ENCODE measurements around the gene TMEM273.

The TMEM273 gene

DNA sequence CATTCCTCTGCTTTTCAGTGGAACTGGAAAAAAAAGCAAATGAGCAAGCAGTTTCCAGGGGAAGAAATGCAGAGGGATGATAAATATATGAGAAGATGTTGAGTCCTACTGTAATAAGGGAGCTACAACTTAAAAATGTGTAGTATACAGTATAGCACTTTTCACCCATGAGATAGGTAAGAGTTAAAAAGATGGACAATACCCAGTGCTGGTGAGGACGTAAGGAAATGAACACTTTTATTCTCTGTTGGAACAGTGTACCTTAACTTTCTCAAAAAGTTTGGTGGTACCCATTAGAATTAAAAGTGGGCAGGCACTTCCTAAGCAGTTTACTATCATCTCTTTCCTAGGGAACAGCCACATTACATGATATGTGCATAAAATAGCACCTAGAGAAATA, 51.7 kb downstream of the TMEM273 start:
- H3K36me3 ChIP-seq (replicated peaks; ENCODE audit: low read depth, low read length) = no peaks in the 10 kb centered on the region

DNA sequence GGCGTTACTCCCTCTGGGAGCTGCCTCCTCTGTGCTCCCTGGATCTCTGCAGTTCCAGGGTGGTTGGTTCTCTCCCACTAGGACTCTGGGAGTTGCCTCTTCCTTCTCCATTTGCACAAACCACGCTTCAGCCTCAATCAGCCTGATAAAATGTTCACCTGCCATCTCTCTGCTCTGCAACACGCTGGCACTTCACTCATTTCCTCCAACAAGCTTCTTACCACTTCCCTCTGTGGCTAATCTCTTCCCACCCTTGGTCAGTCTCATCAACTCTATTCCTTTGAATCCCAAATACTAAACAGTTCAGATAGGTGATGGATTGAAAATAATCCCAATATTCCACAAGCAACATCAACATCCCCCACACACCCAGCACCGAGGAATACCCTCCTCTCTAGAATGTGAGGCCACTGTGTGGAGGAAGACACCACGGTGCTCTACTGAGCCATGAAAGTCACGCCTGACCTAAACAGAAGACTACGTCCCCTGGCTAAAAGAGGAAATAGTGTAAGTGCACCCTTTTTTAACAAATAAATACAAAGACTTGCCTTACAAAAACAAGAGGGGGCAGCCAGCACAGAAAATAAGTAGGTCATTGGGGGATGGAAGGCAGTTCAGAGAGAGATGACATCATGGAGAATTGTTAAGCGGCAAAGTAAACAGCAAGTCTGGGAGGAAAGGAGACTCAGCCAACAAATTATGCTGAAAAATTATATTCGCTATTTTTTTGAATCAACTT, 52.4 kb downstream of the TMEM273 start:
- Histone ChIP-seq H2AFZ (ENCODE audit: low read depth, low read length) (no peak overlapping the region), H3K4me2 (ENCODE audit: low read length) (no peak overlapping the region), H3K4me3 (ENCODE audit: low read length) (no peak overlapping the region), H3K9ac (ENCODE audit: low read length) (no peak overlapping the region), H4K20me1 (ENCODE audit: insufficient read depth, low read length) (no peaks in the 10 kb centered on the region), H3K27me3 (ENCODE audit: low read depth, low read length) (no peaks in the 10 kb centered on the region), H3K27ac (ENCODE audit: low read length) (no peak overlapping the region), H3K4me1 (ENCODE audit: low read length) (peaks cover 8% of the 10 kb centered on the region), H3K9me3 (ENCODE audit: insufficient read depth, low read length) (no peaks in the 10 kb centered on the region), H3K36me3 (replicated peaks; ENCODE audit: low read depth, low read length) (no peaks in the 10 kb centered on the region), H3K79me2 (ENCODE audit: low read length) (no peaks in the 10 kb centered on the region)
- TF ChIP-seq, protein P1, sequence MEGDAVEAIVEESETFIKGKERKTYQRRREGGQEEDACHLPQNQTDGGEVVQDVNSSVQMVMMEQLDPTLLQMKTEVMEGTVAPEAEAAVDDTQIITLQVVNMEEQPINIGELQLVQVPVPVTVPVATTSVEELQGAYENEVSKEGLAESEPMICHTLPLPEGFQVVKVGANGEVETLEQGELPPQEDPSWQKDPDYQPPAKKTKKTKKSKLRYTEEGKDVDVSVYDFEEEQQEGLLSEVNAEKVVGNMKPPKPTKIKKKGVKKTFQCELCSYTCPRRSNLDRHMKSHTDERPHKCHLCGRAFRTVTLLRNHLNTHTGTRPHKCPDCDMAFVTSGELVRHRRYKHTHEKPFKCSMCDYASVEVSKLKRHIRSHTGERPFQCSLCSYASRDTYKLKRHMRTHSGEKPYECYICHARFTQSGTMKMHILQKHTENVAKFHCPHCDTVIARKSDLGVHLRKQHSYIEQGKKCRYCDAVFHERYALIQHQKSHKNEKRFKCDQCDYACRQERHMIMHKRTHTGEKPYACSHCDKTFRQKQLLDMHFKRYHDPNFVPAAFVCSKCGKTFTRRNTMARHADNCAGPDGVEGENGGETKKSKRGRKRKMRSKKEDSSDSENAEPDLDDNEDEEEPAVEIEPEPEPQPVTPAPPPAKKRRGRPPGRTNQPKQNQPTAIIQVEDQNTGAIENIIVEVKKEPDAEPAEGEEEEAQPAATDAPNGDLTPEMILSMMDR (IDR thresholded peaks at IDR 0.05; ENCODE audit: low read depth, low read length) = no peak
- TF ChIP-seq EZH2phosphoT487 (IDR thresholded peaks at IDR 0.05; ENCODE audit: low read depth) = no peak

More for the DNA sequence above, 51.7 kb downstream of the TMEM273 start:
- no peak overlapping the region for H3K9ac ChIP-seq (ENCODE audit: low read length)
- H4K20me1 ChIP-seq (ENCODE audit: insufficient read depth, low read length) = no peaks in the 10 kb centered on the region
- no peaks in the 10 kb centered on the region for H3K79me2 ChIP-seq (ENCODE audit: low read length)
- H2AFZ ChIP-seq (ENCODE audit: low read depth, low read length) = no peak overlapping the region
- no peak overlapping the region for H3K4me3 ChIP-seq (ENCODE audit: low read length)
- no peak overlapping the region for H3K27ac ChIP-seq (ENCODE audit: low read length)
- peaks cover 8% of the 10 kb centered on the region for H3K4me1 ChIP-seq (ENCODE audit: low read length)
- no peaks in the 10 kb centered on the region for H3K9me3 ChIP-seq (ENCODE audit: insufficient read depth, low read length)
- TF ChIP-seq, protein P1 (IDR thresholded peaks at IDR 0.05; ENCODE audit: low read depth, low read length) = no peak
- no peak for TF ChIP-seq EZH2phosphoT487 (IDR thresholded peaks at IDR 0.05; ENCODE audit: low read depth)
- no peaks in the 10 kb centered on the region for H3K27me3 ChIP-seq (ENCODE audit: low read depth, low read length)
- no peak overlapping the region for H3K4me2 ChIP-seq (ENCODE audit: low read length)

DNA sequence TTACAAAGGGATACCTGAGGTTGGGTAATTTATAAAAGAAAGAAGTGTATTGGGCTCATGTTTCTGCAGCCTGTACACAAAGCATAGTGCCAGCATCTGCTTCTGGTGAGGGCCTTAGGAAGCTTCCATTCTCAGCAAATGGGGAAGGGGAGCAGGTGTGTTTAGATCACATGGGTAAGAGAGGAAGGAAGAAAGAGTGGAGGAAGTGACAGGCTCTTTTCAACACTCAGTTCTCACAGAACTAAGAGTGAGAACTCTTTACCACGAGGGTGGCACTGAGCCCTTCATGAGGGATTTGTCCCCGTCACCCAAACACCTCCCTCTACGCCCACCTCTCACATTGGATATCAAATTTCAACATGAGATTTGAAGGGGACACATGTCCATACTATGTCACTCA, 53.9 kb downstream of the TMEM273 start:
- no peaks in the 10 kb centered on the region for H3K36me3 ChIP-seq (replicated peaks; ENCODE audit: low read depth, low read length)
- H3K27ac ChIP-seq (ENCODE audit: low read length) = no peak overlapping the region
- H3K4me1 ChIP-seq (ENCODE audit: low read length) = peaks cover 8% of the 10 kb centered on the region
- no peak overlapping the region for H2AFZ ChIP-seq (ENCODE audit: low read depth, low read length)
- no peak overlapping the region for H3K4me3 ChIP-seq (ENCODE audit: low read length)
- no peak overlapping the region for H3K4me2 ChIP-seq (ENCODE audit: low read length)
- H3K9me3 ChIP-seq (ENCODE audit: insufficient read depth, low read length) = no peaks in the 10 kb centered on the region
- no peak for TF ChIP-seq EZH2phosphoT487 (IDR thresholded peaks at IDR 0.05; ENCODE audit: low read depth)
- TF ChIP-seq, protein P1 (IDR thresholded peaks at IDR 0.05; ENCODE audit: low read depth, low read length) = no peak
- H3K27me3 ChIP-seq (ENCODE audit: low read depth, low read length) = no peaks in the 10 kb centered on the region
- H4K20me1 ChIP-seq (ENCODE audit: insufficient read depth, low read length) = no peaks in the 10 kb centered on the region
- H3K79me2 ChIP-seq (ENCODE audit: low read length) = no peaks in the 10 kb centered on the region
- no peak overlapping the region for H3K9ac ChIP-seq (ENCODE audit: low read length)

DNA sequence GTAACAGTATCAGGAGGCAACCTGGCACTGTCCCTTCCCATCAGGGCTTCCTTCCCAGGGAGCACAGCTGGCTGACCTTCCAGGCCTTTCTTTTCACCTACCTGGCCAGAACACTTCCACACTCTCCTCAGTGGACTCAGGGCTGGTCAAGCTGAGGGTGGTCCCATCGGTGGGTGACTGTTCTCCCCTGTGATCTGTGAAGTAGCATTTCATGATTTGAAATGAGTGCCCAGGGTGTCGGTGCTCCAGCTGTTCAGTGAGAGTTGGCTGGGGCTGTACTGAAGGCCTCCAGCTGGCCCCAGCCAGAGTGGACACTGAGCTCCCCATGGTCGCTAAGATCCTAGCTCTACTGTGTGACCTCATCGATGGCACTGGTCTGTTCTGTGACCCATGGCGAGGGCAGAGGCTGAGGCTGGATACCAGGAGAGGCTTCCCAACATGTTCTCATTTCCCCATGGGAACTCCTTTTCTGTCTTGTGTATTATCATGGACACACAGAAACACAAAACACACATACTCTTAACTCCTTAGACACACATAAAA, 54.4 kb downstream of the TMEM273 start, which contains the start of gene FAM170B:
Gene FAM170B, minus strand, starts transcription at position 316 of the 543 bp plus-strand sequence. Its CDS starts 103 bp downstream, at position 213.
- Histone ChIP-seq H3K9me3 (ENCODE audit: insufficient read depth, low read length) (no peaks in the 10 kb centered on the region), H3K4me1 (ENCODE audit: low read length) (peaks cover 8% of the 10 kb centered on the region), H3K79me2 (ENCODE audit: low read length) (no peaks in the 10 kb centered on the region), H2AFZ (ENCODE audit: low read depth, low read length) (no peak within 1 kb of the TSS), H3K9ac (ENCODE audit: low read length) (no peak within 1 kb of the TSS), H3K4me3 (ENCODE audit: low read length) (no peak within 1 kb of the TSS), H4K20me1 (ENCODE audit: insufficient read depth, low read length) (no peaks in the 10 kb centered on the region), H3K27ac (ENCODE audit: low read length) (no peak within 1 kb of the TSS), H3K27me3 (ENCODE audit: low read depth, low read length) (no peaks in the 10 kb centered on the region), H3K4me2 (ENCODE audit: low read length) (no peak within 1 kb of the TSS), H3K36me3 (replicated peaks; ENCODE audit: low read depth, low read length) (no peaks in the 10 kb centered on the region)
- TF ChIP-seq, protein P1 (IDR thresholded peaks at IDR 0.05; ENCODE audit: low read depth, low read length) = no peak
- no peak for TF ChIP-seq EZH2phosphoT487 (IDR thresholded peaks at IDR 0.05; ENCODE audit: low read depth)
